DND-41 (cell line): ENCODE results near the gene DZIP3.

Experiments used
- ATAC-seq: fragments of 200-7000 bp; cut with Tn5 transposase; 3 replicates; pipeline ENCODE4 v1.9.1; 2021; ENCODE audit warnings: low read depth; ENCODE audit not compliant: insufficient read depth
- DNase-seq: peaks from one replicate; pipeline ENCODE4 v3.0.0-alpha.2; 2020
- H2AFZ ChIP-seq: 2 replicates; pipeline ENCODE4 v1.6.0; 2012; ENCODE audit warnings: low read depth, low read length
- H3K27ac ChIP-seq: 2 replicates; pipeline ENCODE4 v1.5.1; 2012; ENCODE audit warnings: low read length, inconsistent platforms
- H3K27me3 ChIP-seq: fragments of 200-600 bp; sonication (generic); 2 replicates; pipeline ENCODE4 v1.6.0; 2012; ENCODE audit warnings: low read length, mild to moderate bottlenecking, inconsistent platforms; ENCODE audit not compliant: insufficient read depth, poor library complexity
- H3K36me3 ChIP-seq: 2 replicates; pipeline ENCODE4 v1.5.1; 2012; ENCODE audit warnings: low read length, inconsistent platforms; ENCODE audit not compliant: insufficient read depth
- H3K4me1 ChIP-seq: 2 replicates; pipeline ENCODE4 v1.5.1; 2012; ENCODE audit warnings: mild to moderate bottlenecking, low read length; ENCODE audit not compliant: insufficient read depth
- H3K4me2 ChIP-seq: 2 replicates; pipeline ENCODE4 v1.6.0; 2012; ENCODE audit warnings: mild to moderate bottlenecking, moderate library complexity, low read length, inconsistent platforms; ENCODE audit not compliant: insufficient read depth
- H3K4me3 ChIP-seq, 2 experiments: fragments of 200-600 bp in 1 of 2; shearing (Covaris generic) in 1 of 2; 2 replicates each; pipeline ENCODE4 v1.5.1; 2012 to 2016; ENCODE audit warnings: inconsistent platforms in 2 of 2, low read length in 2 of 2, mild to moderate bottlenecking in 2 of 2, low read depth in 1 of 2, moderate library complexity in 1 of 2
- H3K79me2 ChIP-seq: 2 replicates; pipeline ENCODE4 v1.6.0; 2012; ENCODE audit warnings: low read length, inconsistent platforms; ENCODE audit not compliant: insufficient read depth
- H3K9ac ChIP-seq: 2 replicates; pipeline ENCODE4 v1.6.0; 2012; ENCODE audit warnings: low read depth, mild to moderate bottlenecking, inconsistent platforms, low read length, moderate library complexity
- H3K9me3 ChIP-seq: 2 replicates; pipeline ENCODE4 v1.5.1; 2012; ENCODE audit warnings: low read length, moderate library complexity, mild to moderate bottlenecking, inconsistent platforms; ENCODE audit not compliant: insufficient read depth, severe bottlenecking
- H4K20me1 ChIP-seq: 2 replicates; pipeline ENCODE4 v1.6.0; 2012; ENCODE audit warnings: low read length; ENCODE audit not compliant: insufficient read depth
- EZH2 ChIP-seq: IDR thresholded peaks from 3 replicates; pipeline ENCODE4 v1.6.1; 2012; ENCODE audit warnings: borderline replicate concordance, low read depth, mild to moderate bottlenecking, moderate library complexity, low read length, inconsistent platforms; ENCODE audit not compliant: severe bottlenecking
- TF ChIP-seq, protein P1 (sequence below): IDR thresholded peaks from 2 replicates; pipeline ENCODE4 v1.5.1; 2012; ENCODE audit warnings: borderline replicate concordance, low read length, moderate library complexity, mild to moderate bottlenecking; ENCODE audit not compliant: poor library complexity, severe bottlenecking; ENCODE audit errors: extremely low read depth

The DZIP3 gene, protein sequence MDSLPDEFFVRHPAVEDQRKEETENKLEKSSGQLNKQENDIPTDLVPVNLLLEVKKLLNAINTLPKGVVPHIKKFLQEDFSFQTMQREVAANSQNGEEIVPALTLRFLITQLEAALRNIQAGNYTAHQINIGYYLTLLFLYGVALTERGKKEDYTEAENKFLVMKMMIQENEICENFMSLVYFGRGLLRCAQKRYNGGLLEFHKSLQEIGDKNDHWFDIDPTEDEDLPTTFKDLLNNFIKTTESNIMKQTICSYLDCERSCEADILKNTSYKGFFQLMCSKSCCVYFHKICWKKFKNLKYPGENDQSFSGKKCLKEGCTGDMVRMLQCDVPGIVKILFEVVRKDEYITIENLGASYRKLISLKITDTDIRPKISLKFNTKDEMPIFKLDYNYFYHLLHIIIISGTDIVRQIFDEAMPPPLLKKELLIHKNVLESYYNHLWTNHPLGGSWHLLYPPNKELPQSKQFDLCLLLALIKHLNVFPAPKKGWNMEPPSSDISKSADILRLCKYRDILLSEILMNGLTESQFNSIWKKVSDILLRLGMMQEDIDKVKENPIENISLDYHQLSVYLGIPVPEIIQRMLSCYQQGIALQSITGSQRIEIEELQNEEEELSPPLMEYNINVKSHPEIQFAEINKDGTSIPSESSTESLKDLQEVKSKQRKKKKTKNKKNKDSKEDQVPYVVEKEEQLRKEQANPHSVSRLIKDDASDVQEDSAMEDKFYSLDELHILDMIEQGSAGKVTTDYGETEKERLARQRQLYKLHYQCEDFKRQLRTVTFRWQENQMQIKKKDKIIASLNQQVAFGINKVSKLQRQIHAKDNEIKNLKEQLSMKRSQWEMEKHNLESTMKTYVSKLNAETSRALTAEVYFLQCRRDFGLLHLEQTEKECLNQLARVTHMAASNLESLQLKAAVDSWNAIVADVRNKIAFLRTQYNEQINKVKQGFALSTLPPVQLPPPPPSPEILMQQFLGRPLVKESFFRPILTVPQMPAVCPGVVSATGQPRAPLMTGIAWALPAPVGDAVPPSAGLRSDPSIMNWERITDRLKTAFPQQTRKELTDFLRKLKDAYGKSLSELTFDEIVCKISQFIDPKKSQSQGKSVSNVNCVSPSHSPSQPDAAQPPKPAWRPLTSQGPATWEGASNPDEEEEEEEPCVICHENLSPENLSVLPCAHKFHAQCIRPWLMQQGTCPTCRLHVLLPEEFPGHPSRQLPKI

DNA sequence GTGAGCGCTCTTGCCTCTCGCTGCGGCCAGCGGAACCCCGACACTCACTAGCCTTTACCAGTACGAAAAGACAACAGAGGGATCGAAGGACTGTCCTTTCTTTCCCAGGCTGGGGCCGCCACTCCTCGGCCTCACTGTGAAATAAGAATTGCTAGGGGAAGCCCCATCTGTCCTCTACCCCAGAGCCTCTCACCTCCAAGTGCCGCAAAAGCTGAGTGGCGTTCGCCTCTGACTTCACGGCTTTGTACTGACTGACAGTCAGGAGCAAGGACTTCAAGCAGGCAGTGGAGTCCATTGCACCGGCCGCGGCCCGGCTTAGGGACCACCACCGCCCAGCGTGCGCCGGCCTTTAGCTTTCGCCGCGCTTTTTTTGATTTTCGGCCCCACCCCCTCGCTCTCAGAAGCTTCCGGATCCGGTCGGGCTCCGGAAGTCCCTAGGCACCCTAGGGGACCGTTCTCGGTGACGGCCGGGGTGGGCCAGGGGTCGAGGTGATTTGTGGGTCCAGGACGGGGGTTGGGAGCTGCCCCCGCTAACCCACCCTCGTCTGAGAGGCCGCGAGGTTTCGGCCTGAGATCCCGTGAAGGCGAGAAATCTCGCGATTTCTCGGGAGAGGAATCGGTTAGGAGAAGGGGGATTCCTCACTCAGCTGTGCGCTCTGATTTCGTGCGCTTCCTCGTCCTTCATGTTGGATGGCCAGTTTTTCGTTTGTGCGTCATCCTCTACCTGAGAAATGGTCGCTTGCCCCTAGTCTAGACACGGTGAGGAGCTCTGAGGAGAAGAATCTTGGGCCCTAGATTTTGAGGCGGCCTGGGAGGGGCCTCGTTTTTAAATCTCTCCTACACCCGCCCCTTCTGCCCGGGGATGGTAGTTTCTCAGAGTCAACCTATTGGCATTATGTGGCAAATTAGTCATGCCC, at the start of gene DZIP3, which contains the start of gene CIP2A:
DZIP3 (plus strand) TSS at position 642 of the 917 bp plus-strand sequence. CDS start 15,685 bp downstream, outside the sequence.
CIP2A (minus strand) TSS at position 358 of the 917 bp plus-strand sequence; CDS start at position 295, 63 bp downstream.
- no peak for TF ChIP-seq EZH2
- peak; percentile 95 for DNase-seq
- peaks cover 13% of the 10 kb centered on the region; the same call in 1 of the 2 replicates for H4K20me1 ChIP-seq
- peak within 1 kb of the TSS; percentile 83 for H3K27ac ChIP-seq
- peaks cover 73% of the 10 kb centered on the region for H3K79me2 ChIP-seq
- ATAC-seq = peak; percentile 96
- H3K36me3 ChIP-seq = peaks cover 18% of the 10 kb centered on the region
- no peaks in the 10 kb centered on the region for H3K27me3 ChIP-seq
- peak within 1 kb of the TSS; percentile 88 for H3K4me2 ChIP-seq
- H3K9ac ChIP-seq = peak within 1 kb of the TSS; percentile 89
- H3K4me3 ChIP-seq = peak within 1 kb of the TSS; percentile 73 to 95
- H3K4me1 ChIP-seq = peaks cover 46% of the 10 kb centered on the region
- peak within 1 kb of the TSS; percentile 97 for H2AFZ ChIP-seq
- H3K9me3 ChIP-seq = no peaks in the 10 kb centered on the region

- Histone ChIP-seq H3K27ac (no peak overlapping the region), H3K9me3 (no peaks in the 10 kb centered on the region), H3K4me3 (no peak overlapping the region), H3K27me3 (no peaks in the 10 kb centered on the region), H3K36me3 (peaks cover 51% of the 10 kb centered on the region), H3K4me1 (no peaks in the 10 kb centered on the region), H2AFZ (no peak overlapping the region), H3K4me2 (no peak overlapping the region), H4K20me1 (no peaks in the 10 kb centered on the region), H3K9ac (no peak overlapping the region), H3K79me2 (no peaks in the 10 kb centered on the region)
- no peak for TF ChIP-seq EZH2
- TF ChIP-seq, protein P1, sequence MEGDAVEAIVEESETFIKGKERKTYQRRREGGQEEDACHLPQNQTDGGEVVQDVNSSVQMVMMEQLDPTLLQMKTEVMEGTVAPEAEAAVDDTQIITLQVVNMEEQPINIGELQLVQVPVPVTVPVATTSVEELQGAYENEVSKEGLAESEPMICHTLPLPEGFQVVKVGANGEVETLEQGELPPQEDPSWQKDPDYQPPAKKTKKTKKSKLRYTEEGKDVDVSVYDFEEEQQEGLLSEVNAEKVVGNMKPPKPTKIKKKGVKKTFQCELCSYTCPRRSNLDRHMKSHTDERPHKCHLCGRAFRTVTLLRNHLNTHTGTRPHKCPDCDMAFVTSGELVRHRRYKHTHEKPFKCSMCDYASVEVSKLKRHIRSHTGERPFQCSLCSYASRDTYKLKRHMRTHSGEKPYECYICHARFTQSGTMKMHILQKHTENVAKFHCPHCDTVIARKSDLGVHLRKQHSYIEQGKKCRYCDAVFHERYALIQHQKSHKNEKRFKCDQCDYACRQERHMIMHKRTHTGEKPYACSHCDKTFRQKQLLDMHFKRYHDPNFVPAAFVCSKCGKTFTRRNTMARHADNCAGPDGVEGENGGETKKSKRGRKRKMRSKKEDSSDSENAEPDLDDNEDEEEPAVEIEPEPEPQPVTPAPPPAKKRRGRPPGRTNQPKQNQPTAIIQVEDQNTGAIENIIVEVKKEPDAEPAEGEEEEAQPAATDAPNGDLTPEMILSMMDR = no peak
- DNase-seq = no peak
- ATAC-seq = no peak
Measured at GRCh38 chr3:108546247-108546646, 43.3 kb upstream of the DZIP3 start.

GRCh38 chr3:108546692-108547091, 42.8 kb upstream of the DZIP3 start:
- TF ChIP-seq, protein P1 = no peak
- no peak for TF ChIP-seq EZH2
- Histone ChIP-seq H3K79me2 (no peaks in the 10 kb centered on the region), H3K36me3 (peaks cover 55% of the 10 kb centered on the region), H3K4me1 (no peaks in the 10 kb centered on the region), H3K27me3 (no peaks in the 10 kb centered on the region), H4K20me1 (no peaks in the 10 kb centered on the region), H2AFZ (no peak overlapping the region), H3K9me3 (no peaks in the 10 kb centered on the region), H3K4me2 (no peak overlapping the region), H3K4me3 (no peak overlapping the region), H3K9ac (no peak overlapping the region), H3K27ac (no peak overlapping the region)
- DNase-seq (no peak), ATAC-seq (no peak)
